ENCODE results near the gene COX19.

Gene COX19

DNA sequence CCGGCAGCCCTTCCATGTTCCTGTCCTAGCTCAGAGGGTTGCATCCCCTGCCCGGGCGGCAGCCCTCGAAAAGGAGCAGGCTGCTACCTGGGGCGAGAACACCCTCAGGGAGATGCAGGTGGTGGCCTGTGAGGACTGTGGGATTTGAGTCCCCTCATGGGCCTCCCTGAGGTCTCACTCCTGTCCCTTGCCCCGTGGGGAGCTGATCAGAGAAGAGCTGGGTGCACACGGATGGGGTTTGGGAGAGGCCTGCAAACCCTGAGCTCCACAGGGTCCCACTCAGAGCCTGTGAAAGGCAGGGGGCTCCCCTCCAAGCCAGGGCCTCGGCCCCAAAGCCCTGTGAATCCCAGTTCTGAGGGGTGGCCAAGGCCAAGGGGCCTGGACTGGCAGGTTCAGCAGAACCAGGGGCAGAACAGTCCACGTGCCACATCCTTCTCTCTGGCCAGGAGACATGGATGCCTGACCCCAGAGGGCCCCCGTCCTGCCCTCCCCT is 7.2 kb upstream of the COX19 start:
- ChIA-PET POLR2A (interaction anchor here (1.2 kb wide), 1 partner anchor 11 kb away, joined by 3 read pairs; no protein-coding TSS in a partner anchor), CTCF (interaction anchor here (0.9 kb wide), 2 partner anchors 10 to 103 kb away, joined by 3 read pairs; no protein-coding TSS in a partner anchor)
- no peak for DNase-seq (ENCODE audit: extremely low spot score)
- TF ChIP-seq LEF1 (IDR thresholded peaks at IDR 0.05; ENCODE audit: borderline replicate concordance), result no peak
- no peak for TF ChIP-seq ELF4 (IDR thresholded peaks at IDR 0.05)
- TF ChIP-seq NFRKB (IDR thresholded peaks at IDR 0.05), result no peak
- TF ChIP-seq, protein P1, sequence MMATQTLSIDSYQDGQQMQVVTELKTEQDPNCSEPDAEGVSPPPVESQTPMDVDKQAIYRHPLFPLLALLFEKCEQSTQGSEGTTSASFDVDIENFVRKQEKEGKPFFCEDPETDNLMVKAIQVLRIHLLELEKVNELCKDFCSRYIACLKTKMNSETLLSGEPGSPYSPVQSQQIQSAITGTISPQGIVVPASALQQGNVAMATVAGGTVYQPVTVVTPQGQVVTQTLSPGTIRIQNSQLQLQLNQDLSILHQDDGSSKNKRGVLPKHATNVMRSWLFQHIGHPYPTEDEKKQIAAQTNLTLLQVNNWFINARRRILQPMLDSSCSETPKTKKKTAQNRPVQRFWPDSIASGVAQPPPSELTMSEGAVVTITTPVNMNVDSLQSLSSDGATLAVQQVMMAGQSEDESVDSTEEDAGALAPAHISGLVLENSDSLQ (IDR thresholded peaks at IDR 0.05), result no peak
- TF ChIP-seq ARNT (IDR thresholded peaks at IDR 0.05), result no peak
- no peak for TF ChIP-seq BHLHE40 (IDR thresholded peaks at IDR 0.05; ENCODE audit: borderline replicate concordance)
- no peak for TF ChIP-seq FOXK2 (IDR thresholded peaks at IDR 0.05)
- TF ChIP-seq ZNF384 (IDR thresholded peaks at IDR 0.05), result no peak
- no peak for TF ChIP-seq L3MBTL2 (conservative IDR thresholded peaks at IDR 0.05)
- TF ChIP-seq SP1 (IDR thresholded peaks at IDR 0.05), result no peak
- no peak for TF ChIP-seq TARDBP (IDR thresholded peaks at IDR 0.05)

DNA sequence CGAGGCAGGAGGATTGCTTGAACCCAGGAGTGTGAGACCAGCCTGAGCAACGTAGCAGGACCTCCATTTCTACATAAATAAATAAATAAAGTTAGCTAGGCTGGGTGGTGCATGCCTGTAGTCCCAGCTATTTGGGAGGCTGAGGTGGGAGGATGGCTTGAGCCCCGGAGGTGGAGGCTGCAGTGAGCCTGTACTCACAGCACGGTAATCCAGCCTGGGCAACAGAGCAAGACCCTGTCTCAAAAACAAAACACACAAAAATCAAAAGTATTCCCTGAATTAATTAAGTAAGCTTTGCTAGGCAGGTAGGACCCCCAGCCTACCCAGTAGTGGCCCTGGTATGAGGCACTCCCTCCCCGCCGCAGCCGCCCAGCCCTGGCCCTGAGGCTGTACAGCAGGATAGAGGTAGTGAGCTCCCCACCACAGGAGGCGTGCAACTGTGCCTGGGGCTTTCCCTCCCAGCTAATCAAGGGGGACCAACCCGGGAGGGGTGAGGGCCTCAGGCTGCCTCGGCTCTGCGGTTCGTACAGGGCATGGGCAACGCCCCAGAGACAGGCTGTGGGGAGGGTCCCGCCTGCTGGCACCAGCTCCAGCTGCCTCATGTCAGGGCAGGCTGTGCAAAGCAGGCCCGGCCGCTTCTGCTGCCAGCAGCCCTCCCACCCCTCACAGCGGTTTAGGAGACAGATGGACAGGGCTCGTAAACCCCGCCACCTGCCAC is 6.6 kb upstream of the COX19 start:
- POLR2A ChIA-PET, result interaction anchor here (1.2 kb wide), 1 partner anchor 11 kb away, joined by 3 read pairs; no protein-coding TSS in a partner anchor
- CTCF ChIA-PET, result interaction anchor here (0.9 kb wide), 2 partner anchors 11 to 104 kb away, joined by 3 read pairs; no protein-coding TSS in a partner anchor
- no peak for DNase-seq (ENCODE audit: extremely low spot score)
- TF ChIP-seq, protein P1 (IDR thresholded peaks at IDR 0.05), result no peak
- TF ChIP-seq FOXM1 (IDR thresholded peaks at IDR 0.05; ENCODE audit: borderline replicate concordance) (no peak), HDGF (IDR thresholded peaks at IDR 0.05; ENCODE audit: borderline replicate concordance) (no peak), SP1 (IDR thresholded peaks at IDR 0.05) (no peak), CTBP1 (IDR thresholded peaks at IDR 0.05; ENCODE audit: borderline replicate concordance) (no peak), ZNF384 (IDR thresholded peaks at IDR 0.05) (no peak), BHLHE40 (IDR thresholded peaks at IDR 0.05; ENCODE audit: borderline replicate concordance) (no peak), LEF1 (IDR thresholded peaks at IDR 0.05; ENCODE audit: borderline replicate concordance) (no peak)

DNA sequence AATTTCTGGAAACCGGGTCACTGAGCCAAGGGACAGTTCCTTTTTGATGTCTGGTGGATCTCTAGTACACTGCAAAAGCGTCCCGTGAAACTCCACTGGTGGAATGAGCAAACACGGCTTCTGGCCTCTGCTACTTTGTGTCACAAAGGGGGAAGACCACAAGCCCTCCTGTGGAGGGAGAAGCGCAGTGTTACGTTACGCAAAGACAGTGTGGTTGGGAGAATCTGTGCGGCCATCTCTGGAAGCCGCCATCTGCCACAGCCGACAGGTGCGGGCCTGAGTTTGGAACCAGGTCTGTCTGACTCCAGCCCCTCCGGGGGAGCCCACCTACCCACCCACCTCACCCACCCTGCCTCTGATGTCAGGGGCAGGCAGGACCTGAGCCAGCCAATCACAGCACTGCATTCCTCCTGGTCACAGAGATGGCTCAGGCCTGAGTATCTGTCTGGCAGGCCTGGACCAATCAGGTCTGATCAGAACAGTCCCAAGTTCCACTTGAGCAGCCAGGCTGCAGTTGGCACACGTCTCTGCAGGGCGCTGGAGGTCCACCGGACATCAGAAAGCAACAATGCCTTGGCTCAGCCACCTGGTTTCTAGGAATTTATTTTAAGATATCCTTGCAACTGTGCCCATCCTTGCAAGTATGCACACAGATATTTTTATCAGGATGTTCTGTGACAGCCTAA is 4.7 kb upstream of the COX19 start:
- no peak for TF ChIP-seq ZNF384 (IDR thresholded peaks at IDR 0.05)
- TF ChIP-seq ELF4 (IDR thresholded peaks at IDR 0.05), result no peak
- no peak for TF ChIP-seq HDGF (IDR thresholded peaks at IDR 0.05; ENCODE audit: borderline replicate concordance)
- CTCF ChIA-PET, result no interaction called here
- POLR2A ChIA-PET, result no interaction called here
- DNase-seq (ENCODE audit: extremely low spot score), result no peak

DNA sequence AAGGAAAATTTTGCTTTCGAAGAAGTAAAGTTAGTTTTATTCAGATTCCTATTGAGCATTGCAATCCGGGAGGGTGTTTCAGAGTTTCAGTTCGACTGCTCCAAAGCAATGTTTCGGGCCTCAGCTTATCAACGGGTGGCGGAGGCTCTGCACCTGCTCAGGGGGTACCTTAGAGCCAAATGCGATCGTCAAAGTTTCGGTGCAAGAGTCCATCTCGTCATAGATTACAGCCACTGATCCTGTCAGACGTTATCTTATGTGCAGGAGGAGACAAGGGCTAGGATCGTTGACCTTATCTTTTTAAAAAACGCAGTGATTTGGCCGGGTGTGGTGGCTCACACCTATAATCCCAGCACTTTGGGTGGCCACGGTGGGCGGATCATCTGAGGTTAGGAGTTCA is 3.8 kb upstream of the COX19 start:
- POLR2A ChIA-PET, result interaction anchor here (1.3 kb wide), 1 partner anchor 14 kb away, joined by 4 read pairs; no protein-coding TSS in a partner anchor
- TF ChIP-seq BHLHE40 (IDR thresholded peaks at IDR 0.05; ENCODE audit: borderline replicate concordance), result no peak
- no peak for TF ChIP-seq ARNT (IDR thresholded peaks at IDR 0.05)
- no peak for TF ChIP-seq FOXM1 (IDR thresholded peaks at IDR 0.05; ENCODE audit: borderline replicate concordance)
- TF ChIP-seq FOXK2 (IDR thresholded peaks at IDR 0.05), result no peak
- no peak for TF ChIP-seq ZNF384 (IDR thresholded peaks at IDR 0.05)
- TF ChIP-seq NFRKB (IDR thresholded peaks at IDR 0.05), result no peak
- no peak for TF ChIP-seq HDGF (IDR thresholded peaks at IDR 0.05; ENCODE audit: borderline replicate concordance)
- no peak for TF ChIP-seq ELF4 (IDR thresholded peaks at IDR 0.05)
- TF ChIP-seq, protein P1 (IDR thresholded peaks at IDR 0.05), result no peak
- no peak for TF ChIP-seq SP1 (IDR thresholded peaks at IDR 0.05)
- no peak for TF ChIP-seq FOXA1 (IDR thresholded peaks at IDR 0.05)
- no peak for TF ChIP-seq SUZ12 (IDR thresholded peaks at IDR 0.05)
- no peak for TF ChIP-seq LEF1 (IDR thresholded peaks at IDR 0.05; ENCODE audit: borderline replicate concordance)
- no peak for TF ChIP-seq L3MBTL2 (conservative IDR thresholded peaks at IDR 0.05)
- no peak for TF ChIP-seq TARDBP (IDR thresholded peaks at IDR 0.05)
- no peak for DNase-seq (ENCODE audit: extremely low spot score)
- CTCF ChIA-PET, result no interaction called here

GRCh38 chr7:978416-979091 is 3.2 kb upstream of the COX19 start:
- no peak for TF ChIP-seq BHLHE40 (IDR thresholded peaks at IDR 0.05; ENCODE audit: borderline replicate concordance)
- no peak for TF ChIP-seq ARNT (IDR thresholded peaks at IDR 0.05)
- TF ChIP-seq FOXA1 (IDR thresholded peaks at IDR 0.05), result no peak
- TF ChIP-seq LEF1 (IDR thresholded peaks at IDR 0.05; ENCODE audit: borderline replicate concordance), result no peak
- no peak for TF ChIP-seq SUZ12 (IDR thresholded peaks at IDR 0.05)
- no peak for TF ChIP-seq ZNF384 (IDR thresholded peaks at IDR 0.05)
- TF ChIP-seq SP1 (IDR thresholded peaks at IDR 0.05), result no peak
- no peak for TF ChIP-seq CTBP1 (IDR thresholded peaks at IDR 0.05; ENCODE audit: borderline replicate concordance)
- no peak for TF ChIP-seq FOXM1 (IDR thresholded peaks at IDR 0.05; ENCODE audit: borderline replicate concordance)
- TF ChIP-seq ELF4 (IDR thresholded peaks at IDR 0.05), result no peak
- no peak for TF ChIP-seq NFRKB (IDR thresholded peaks at IDR 0.05)
- no peak for TF ChIP-seq L3MBTL2 (conservative IDR thresholded peaks at IDR 0.05)
- no peak for TF ChIP-seq TARDBP (IDR thresholded peaks at IDR 0.05)
- ChIA-PET CTCF (interaction anchor here (1.1 kb wide), 1 partner anchor 11 kb away, joined by 4 read pairs; no protein-coding TSS in a partner anchor), POLR2A (interaction anchor here (1.3 kb wide), 1 partner anchor 14 kb away, joined by 4 read pairs; no protein-coding TSS in a partner anchor)
- no peak for DNase-seq (ENCODE audit: extremely low spot score)

All from HEK293T (cell line).